ENCODE measurements around the gene TMEM217.
A peak's percentile ranks its signal among the peaks of the same experiment; 100 is the strongest.

Gene TMEM217

GRCh38 chr6:37241775-37242428 is 16.0 kb downstream of the TMEM217 start:
- in situ Hi-C loops (cut with HindIII; ENCODE audit: low pct_ligation_motif_present, low sequenced_read_pairs): no loop called here
- H3K27ac ChIP-seq: peak overlapping the region; percentile 100
- no peak for TF ChIP-seq CTCF (IDR thresholded peaks at IDR 0.05; ENCODE audit: low read depth, low read length, missing control alignments)
- DNase-seq: no peak
- H3K27me3 ChIP-seq (replicated peaks): no peaks in the 10 kb centered on the region
- H3K36me3 ChIP-seq (replicated peaks): no peaks in the 10 kb centered on the region
- H3K4me3 ChIP-seq (ENCODE audit: low read depth, low read length): no peak overlapping the region

- Histone ChIP-seq H3K4me3 (ENCODE audit: low read depth, low read length) (no peak overlapping the region), H3K27ac (peak overlapping the region; percentile 100), H3K36me3 (replicated peaks) (no peaks in the 10 kb centered on the region), H3K27me3 (replicated peaks) (no peaks in the 10 kb centered on the region)
- no peak for DNase-seq
- no peak for TF ChIP-seq CTCF (IDR thresholded peaks at IDR 0.05; ENCODE audit: low read depth, low read length, missing control alignments)
- in situ Hi-C loops (cut with HindIII; ENCODE audit: low pct_ligation_motif_present, low sequenced_read_pairs): no loop called here
Observed at GRCh38 chr6:37241131-37241530, 16.8 kb downstream of the TMEM217 start.

GRCh38 chr6:37239950-37240713 is 17.8 kb downstream of the TMEM217 start:
- Histone ChIP-seq H3K27me3 (replicated peaks) (no peaks in the 10 kb centered on the region), H3K27ac (peak overlapping the region; percentile 100), H3K36me3 (replicated peaks) (no peaks in the 10 kb centered on the region), H3K4me3 (ENCODE audit: low read depth, low read length) (no peak overlapping the region)
- peak; percentile 99 for DNase-seq
- in situ Hi-C loops (cut with HindIII; ENCODE audit: low pct_ligation_motif_present, low sequenced_read_pairs): no loop called here
- TF ChIP-seq CTCF (IDR thresholded peaks at IDR 0.05; ENCODE audit: low read depth, low read length, missing control alignments): no peak

GRCh38 chr6:37239526-37239925 is 18.4 kb downstream of the TMEM217 start:
- H3K36me3 ChIP-seq (replicated peaks): no peaks in the 10 kb centered on the region
- no peak for DNase-seq
- in situ Hi-C loops (cut with HindIII; ENCODE audit: low pct_ligation_motif_present, low sequenced_read_pairs): no loop called here
- no peak overlapping the region for H3K4me3 ChIP-seq (ENCODE audit: low read depth, low read length)
- peak overlapping the region; percentile 100 for H3K27ac ChIP-seq
- H3K27me3 ChIP-seq (replicated peaks): no peaks in the 10 kb centered on the region
- no peak for TF ChIP-seq CTCF (IDR thresholded peaks at IDR 0.05; ENCODE audit: low read depth, low read length, missing control alignments)

- TF ChIP-seq CTCF (IDR thresholded peaks at IDR 0.05; ENCODE audit: low read depth, low read length, missing control alignments): no peak
- in situ Hi-C loops (cut with HindIII; ENCODE audit: low pct_ligation_motif_present, low sequenced_read_pairs): no loop called here
- peak overlapping the region; percentile 100 for H3K27ac ChIP-seq
- no peak for DNase-seq
- no peaks in the 10 kb centered on the region for H3K27me3 ChIP-seq (replicated peaks)
- no peak overlapping the region for H3K4me3 ChIP-seq (ENCODE audit: low read depth, low read length)
- no peaks in the 10 kb centered on the region for H3K36me3 ChIP-seq (replicated peaks)
Observed at GRCh38 chr6:37238381-37238780, 19.6 kb downstream of the TMEM217 start.
